ENCODE results near the gene GIPC2. TPM values are rescaled to one million over a fixed set of nuclear protein-coding genes. Genes with fewer than 3 reads are reported as not detected.
A peak's percentile ranks its signal among the peaks of the same experiment; 100 is the strongest.
"Not testable (repeated sequence)": the region's sequence is repeated elsewhere in the genome, so short reads cannot be mapped to it uniquely, and the experiment has no call there.

Gene GIPC2
- total and polyA plus RNA-seq, 12 donors: 10.6 to 53.4 (median 32.5) TPM

GRCh38 chr1:78102916-78103315, 57.1 kb downstream of the GIPC2 start:
- Histone ChIP-seq H3K27ac (peak overlapping the region in 2 of 5 donors; percentile 17 to 78), H3K4me1 (replicated peaks in 1 of 2) (peaks cover 14 to 18% of the 10 kb centered on the region in 2 donors), H3K9me3 (replicated peaks in 1 of 3) (no peaks in the 10 kb centered on the region), H3K36me3 (replicated peaks in 1 of 2) (no peaks in the 10 kb centered on the region), H3K4me3 (no peak overlapping the region), H3K27me3 (no peaks in the 10 kb centered on the region)
- WGBS, 4 donors: 78 to 88% (median 80%) methylated on average over 2 of the region's 2 CpGs
- no peak for DNase-seq
- no peak for TF ChIP-seq CTCF (IDR thresholded peaks at IDR 0.05)
- TF ChIP-seq POLR2A (IDR thresholded peaks at IDR 0.05): no peak
- intact Hi-C loops (cut with DNase I): no loop called here

- Histone ChIP-seq H3K9me3 (replicated peaks in 1 of 3) (no peaks in the 10 kb centered on the region), H3K27ac (no peak overlapping the region), H3K4me1 (replicated peaks in 1 of 2) (peaks cover 14 to 18% of the 10 kb centered on the region in 2 donors), H3K36me3 (replicated peaks in 1 of 2) (no peaks in the 10 kb centered on the region), H3K4me3 (no peak overlapping the region), H3K27me3 (no peaks in the 10 kb centered on the region)
- TF ChIP-seq CTCF (IDR thresholded peaks at IDR 0.05) (no peak), POLR2A (IDR thresholded peaks at IDR 0.05) (no peak)
- intact Hi-C loops (cut with DNase I): no loop called here
- DNase-seq: no peak
Measured at GRCh38 chr1:78104322-78104721, 58.6 kb downstream of the GIPC2 start.

GRCh38 chr1:78109659-78110058, 63.9 kb downstream of the GIPC2 start:
- intact Hi-C loops (cut with DNase I): loop anchor here in 1 of 2 donors (10.0 kb wide), 1 partner anchor 135 kb away; the partner anchor contains the start of gene FUBP1
- not testable (repeated sequence) for DNase-seq; H3K36me3 ChIP-seq (replicated peaks in 1 of 2); H3K4me1 ChIP-seq (replicated peaks in 1 of 2); H3K27ac ChIP-seq; H3K4me3 ChIP-seq; H3K9me3 ChIP-seq (replicated peaks in 1 of 3); H3K27me3 ChIP-seq
- 86 to 95% (median 89%) methylated on average over 4 of the region's 4 CpGs for WGBS, 4 donors

GRCh38 chr1:78113156-78113916, 67.6 kb downstream of the GIPC2 start:
- no peak overlapping the region for H3K4me3 ChIP-seq
- intact Hi-C loops (cut with DNase I): loop anchor here in 1 of 2 donors (10.0 kb wide), 1 partner anchor 139 kb away; the partner anchor contains the start of gene FUBP1
- DNase-seq: no peak
- TF ChIP-seq POLR2A (IDR thresholded peaks at IDR 0.05): no peak
- TF ChIP-seq CTCF (IDR thresholded peaks at IDR 0.05): no peak
- peaks cover 0 to 4% of the 10 kb centered on the region in 2 donors for H3K4me1 ChIP-seq (replicated peaks in 1 of 2)
- H3K9me3 ChIP-seq (replicated peaks in 1 of 3): no peaks in the 10 kb centered on the region
- peak overlapping the region in 1 of 5 donors; percentile 18 for H3K27ac ChIP-seq
- no peaks in the 10 kb centered on the region for H3K36me3 ChIP-seq (replicated peaks in 1 of 2)
- WGBS, 4 donors: 86 to 97% (median 89%) methylated on average over 6 of the region's 6 CpGs
- no peaks in the 10 kb centered on the region for H3K27me3 ChIP-seq

Data from adrenal gland (tissue), 12 donors.